ENCODE measurements around the gene STK26.

The STK26 gene

DNA sequence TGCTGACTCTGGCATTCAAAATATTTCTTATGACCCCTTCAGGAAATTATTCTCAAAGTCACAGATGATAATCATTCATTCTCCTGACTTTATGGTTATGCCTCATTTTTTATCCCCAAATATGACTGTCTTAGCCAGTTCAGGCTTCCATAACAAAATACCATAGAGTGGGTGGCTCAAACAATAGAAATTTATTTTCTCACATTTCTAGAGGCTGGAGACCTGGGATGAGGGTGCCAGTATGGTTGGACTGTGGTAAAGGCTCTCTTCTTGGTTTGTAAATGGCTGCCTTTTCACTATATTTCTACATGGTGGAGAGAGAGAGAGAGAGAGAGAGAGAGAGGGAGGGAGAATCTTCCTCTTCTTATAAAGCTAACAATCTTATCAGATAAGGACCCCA, 84.2 kb downstream of the STK26 start:
- Histone ChIP-seq H3K9me3 (ENCODE audit: insufficient read depth, low read length, severe bottlenecking) (no peaks in the 10 kb centered on the region), H3K4me1 (ENCODE audit: insufficient read depth, low read length) (no peaks in the 10 kb centered on the region), H2AFZ (ENCODE audit: low read depth, low read length) (no peak overlapping the region), H3K9ac (ENCODE audit: low read depth, low read length) (no peak overlapping the region), H3K79me2 (ENCODE audit: insufficient read depth, low read length) (no peaks in the 10 kb centered on the region), H3K4me2 (ENCODE audit: insufficient read depth, low read length) (no peak overlapping the region), H3K36me3 (ENCODE audit: insufficient read depth, low read length) (no peaks in the 10 kb centered on the region), H3K4me3 (ENCODE audit: low read depth in 1 of 2, low read length in 2 of 2) (no peak overlapping the region), H3K27ac (ENCODE audit: low read length) (no peak overlapping the region), H3K27me3 (ENCODE audit: insufficient read depth, low read length, poor library complexity) (no peaks in the 10 kb centered on the region), H4K20me1 (ENCODE audit: insufficient read depth, low read length) (no peaks in the 10 kb centered on the region)
- ATAC-seq (ENCODE audit: insufficient read depth, low read depth) (no peak), DNase-seq (no peak)
- TF ChIP-seq EZH2 (IDR thresholded peaks at IDR 0.05; ENCODE audit: borderline replicate concordance, low read depth, low read length, severe bottlenecking): no peak
- TF ChIP-seq CTCF (IDR thresholded peaks at IDR 0.05; ENCODE audit: borderline replicate concordance, extremely low read depth, low read length, poor library complexity, severe bottlenecking): no peak

GRCh38 chrX:132114607-132115006, 91.5 kb downstream of the STK26 start:
- no peak for ATAC-seq (ENCODE audit: insufficient read depth, low read depth)
- Histone ChIP-seq H3K27me3 (ENCODE audit: insufficient read depth, low read length, poor library complexity) (no peaks in the 10 kb centered on the region), H3K27ac (ENCODE audit: low read length) (no peak overlapping the region), H3K4me1 (ENCODE audit: insufficient read depth, low read length) (no peaks in the 10 kb centered on the region), H4K20me1 (ENCODE audit: insufficient read depth, low read length) (no peaks in the 10 kb centered on the region), H3K4me3 (ENCODE audit: low read depth in 1 of 2, low read length in 2 of 2) (no peak overlapping the region), H3K9me3 (ENCODE audit: insufficient read depth, low read length, severe bottlenecking) (no peaks in the 10 kb centered on the region), H3K4me2 (ENCODE audit: insufficient read depth, low read length) (no peak overlapping the region), H3K79me2 (ENCODE audit: insufficient read depth, low read length) (no peaks in the 10 kb centered on the region), H2AFZ (ENCODE audit: low read depth, low read length) (no peak overlapping the region), H3K9ac (ENCODE audit: low read depth, low read length) (no peak overlapping the region), H3K36me3 (ENCODE audit: insufficient read depth, low read length) (no peaks in the 10 kb centered on the region)
- TF ChIP-seq CTCF (IDR thresholded peaks at IDR 0.05; ENCODE audit: borderline replicate concordance, extremely low read depth, low read length, poor library complexity, severe bottlenecking): no peak
- no peak for TF ChIP-seq EZH2 (IDR thresholded peaks at IDR 0.05; ENCODE audit: borderline replicate concordance, low read depth, low read length, severe bottlenecking)
- DNase-seq: no peak

- Histone ChIP-seq H3K4me1 (ENCODE audit: insufficient read depth, low read length) (no peaks in the 10 kb centered on the region), H3K9me3 (ENCODE audit: insufficient read depth, low read length, severe bottlenecking) (no peaks in the 10 kb centered on the region), H3K4me3 (ENCODE audit: low read depth in 1 of 2, low read length in 2 of 2) (no peak overlapping the region), H2AFZ (ENCODE audit: low read depth, low read length) (no peak overlapping the region), H3K9ac (ENCODE audit: low read depth, low read length) (no peak overlapping the region), H3K79me2 (ENCODE audit: insufficient read depth, low read length) (no peaks in the 10 kb centered on the region), H3K4me2 (ENCODE audit: insufficient read depth, low read length) (no peak overlapping the region), H4K20me1 (ENCODE audit: insufficient read depth, low read length) (no peaks in the 10 kb centered on the region), H3K27me3 (ENCODE audit: insufficient read depth, low read length, poor library complexity) (no peaks in the 10 kb centered on the region), H3K27ac (ENCODE audit: low read length) (no peak overlapping the region), H3K36me3 (ENCODE audit: insufficient read depth, low read length) (no peaks in the 10 kb centered on the region)
- ATAC-seq (ENCODE audit: insufficient read depth, low read depth): no peak
- TF ChIP-seq CTCF (IDR thresholded peaks at IDR 0.05; ENCODE audit: borderline replicate concordance, extremely low read depth, low read length, poor library complexity, severe bottlenecking) (no peak), EZH2 (IDR thresholded peaks at IDR 0.05; ENCODE audit: borderline replicate concordance, low read depth, low read length, severe bottlenecking) (no peak)
- DNase-seq: no peak
Observed at GRCh38 chrX:132115792-132116191, 92.7 kb downstream of the STK26 start.

- Histone ChIP-seq H3K4me2 (ENCODE audit: insufficient read depth, low read length) (no peak overlapping the region), H3K79me2 (ENCODE audit: insufficient read depth, low read length) (no peaks in the 10 kb centered on the region), H3K36me3 (ENCODE audit: insufficient read depth, low read length) (no peaks in the 10 kb centered on the region), H3K4me3 (ENCODE audit: low read depth in 1 of 2, low read length in 2 of 2) (no peak overlapping the region), H3K4me1 (ENCODE audit: insufficient read depth, low read length) (no peaks in the 10 kb centered on the region), H3K27me3 (ENCODE audit: insufficient read depth, low read length, poor library complexity) (no peaks in the 10 kb centered on the region), H4K20me1 (ENCODE audit: insufficient read depth, low read length) (no peaks in the 10 kb centered on the region), H2AFZ (ENCODE audit: low read depth, low read length) (no peak overlapping the region), H3K27ac (ENCODE audit: low read length) (no peak overlapping the region), H3K9ac (ENCODE audit: low read depth, low read length) (no peak overlapping the region), H3K9me3 (ENCODE audit: insufficient read depth, low read length, severe bottlenecking) (no peaks in the 10 kb centered on the region)
- TF ChIP-seq EZH2 (IDR thresholded peaks at IDR 0.05; ENCODE audit: borderline replicate concordance, low read depth, low read length, severe bottlenecking): no peak
- TF ChIP-seq CTCF (IDR thresholded peaks at IDR 0.05; ENCODE audit: borderline replicate concordance, extremely low read depth, low read length, poor library complexity, severe bottlenecking): no peak
- no peak for ATAC-seq (ENCODE audit: insufficient read depth, low read depth)
- peak; percentile 9 for DNase-seq
Observed at GRCh38 chrX:132118358-132118757, 95.3 kb downstream of the STK26 start.
